LNCaP clone FGC (cell line): ENCODE measurements around the gene GPR68.
"Not testable (repeated sequence)": the region's sequence is repeated elsewhere in the genome, so short reads cannot be mapped to it uniquely, and the experiment has no call there.

ENCODE experiments used
- DNase-seq: peaks from one replicate; pipeline ENCODE4 v3.0.0-alpha.2; 2011; ENCODE audit warnings: low read depth
- H3K4me3 ChIP-seq: 2 replicates; pipeline ENCODE4 v1.5.1; 2011; ENCODE audit warnings: mild to moderate bottlenecking, low read depth, low read length, control low read depth
- TF ChIP-seq, protein P1 (sequence below): IDR thresholded peaks from 2 replicates; pipeline ENCODE4 v1.5.1; 2012; ENCODE audit warnings: mild to moderate bottlenecking; ENCODE audit not compliant: control insufficient read depth, insufficient read depth; ENCODE audit errors: extremely low read depth

Gene GPR68

DNA sequence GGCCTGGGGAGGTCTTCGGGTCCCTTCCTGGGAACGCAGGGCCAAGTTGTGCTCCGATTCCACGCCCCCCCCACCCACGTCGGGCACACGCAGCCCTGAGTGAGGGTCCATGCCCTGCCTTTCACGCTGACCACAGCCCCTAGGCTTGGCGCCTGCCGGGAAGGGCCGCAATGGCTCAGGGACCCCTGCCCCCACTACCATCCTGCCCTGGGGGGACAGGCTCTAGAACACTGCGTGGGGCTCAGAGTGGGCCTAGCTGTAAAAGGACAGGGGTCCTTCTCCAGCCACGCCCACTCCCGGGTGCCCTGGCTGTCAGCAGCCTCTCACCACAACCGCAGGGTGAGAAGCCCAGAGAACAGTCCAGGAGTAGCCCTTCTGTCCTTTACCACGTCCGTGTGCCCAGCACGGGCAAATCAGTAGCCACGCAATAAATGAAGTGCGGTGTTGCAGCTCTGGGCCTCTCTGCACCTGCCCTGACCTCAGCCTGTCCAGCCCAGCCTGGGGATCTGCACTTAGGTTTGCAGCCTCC is 9.4 kb upstream of the GPR68 start:
- TF ChIP-seq, protein P1, sequence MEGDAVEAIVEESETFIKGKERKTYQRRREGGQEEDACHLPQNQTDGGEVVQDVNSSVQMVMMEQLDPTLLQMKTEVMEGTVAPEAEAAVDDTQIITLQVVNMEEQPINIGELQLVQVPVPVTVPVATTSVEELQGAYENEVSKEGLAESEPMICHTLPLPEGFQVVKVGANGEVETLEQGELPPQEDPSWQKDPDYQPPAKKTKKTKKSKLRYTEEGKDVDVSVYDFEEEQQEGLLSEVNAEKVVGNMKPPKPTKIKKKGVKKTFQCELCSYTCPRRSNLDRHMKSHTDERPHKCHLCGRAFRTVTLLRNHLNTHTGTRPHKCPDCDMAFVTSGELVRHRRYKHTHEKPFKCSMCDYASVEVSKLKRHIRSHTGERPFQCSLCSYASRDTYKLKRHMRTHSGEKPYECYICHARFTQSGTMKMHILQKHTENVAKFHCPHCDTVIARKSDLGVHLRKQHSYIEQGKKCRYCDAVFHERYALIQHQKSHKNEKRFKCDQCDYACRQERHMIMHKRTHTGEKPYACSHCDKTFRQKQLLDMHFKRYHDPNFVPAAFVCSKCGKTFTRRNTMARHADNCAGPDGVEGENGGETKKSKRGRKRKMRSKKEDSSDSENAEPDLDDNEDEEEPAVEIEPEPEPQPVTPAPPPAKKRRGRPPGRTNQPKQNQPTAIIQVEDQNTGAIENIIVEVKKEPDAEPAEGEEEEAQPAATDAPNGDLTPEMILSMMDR = no peak
- no peak for DNase-seq
- peak overlapping the region; percentile 44 for H3K4me3 ChIP-seq

DNA sequence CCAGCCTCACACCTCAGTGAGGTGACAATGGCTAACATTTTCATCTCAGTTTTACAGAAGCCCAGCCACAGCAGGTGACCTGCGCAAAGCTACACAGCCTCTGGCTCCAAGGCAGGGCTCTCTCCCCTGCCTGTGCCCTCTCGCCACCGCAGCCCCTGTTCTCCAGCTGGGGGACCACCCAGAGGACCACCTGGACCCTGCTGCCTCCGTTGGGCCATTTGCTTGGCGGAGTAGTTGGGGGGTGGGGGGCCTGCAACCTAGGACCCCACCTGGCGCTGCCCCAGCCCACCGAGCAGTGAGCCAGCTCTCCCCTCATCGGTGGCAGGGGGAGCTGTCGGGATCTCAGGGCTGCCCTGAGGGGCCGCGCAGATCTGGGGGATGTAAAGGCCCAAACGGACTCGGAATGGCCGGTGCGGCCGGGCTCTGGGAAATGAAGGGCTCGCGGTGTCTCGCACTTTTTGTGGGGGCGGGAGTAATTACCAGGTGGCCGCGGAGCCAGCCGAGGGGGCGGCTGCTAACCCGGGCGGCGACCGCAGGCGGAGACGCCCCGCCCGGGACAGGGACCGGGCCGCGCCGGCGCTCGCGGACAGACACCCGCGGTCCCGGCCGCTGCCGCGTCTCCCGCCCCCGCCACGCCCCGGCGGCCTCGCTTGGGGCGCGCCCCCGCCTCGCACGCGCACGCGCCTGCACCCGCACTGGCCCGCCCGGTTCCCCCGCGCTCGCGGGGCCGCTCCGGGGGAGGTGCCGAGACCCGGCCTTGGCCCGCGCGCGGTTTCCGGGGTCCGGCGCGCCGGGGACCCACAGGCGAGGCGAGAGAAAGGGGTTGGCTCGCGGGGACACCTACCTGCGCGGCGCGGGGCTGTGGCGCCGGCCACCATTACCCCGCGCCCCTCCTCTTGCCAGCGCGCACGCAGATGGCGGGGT is 8.6 kb upstream of the GPR68 start:
- TF ChIP-seq, protein P1 = no peak
- no peak for DNase-seq

GRCh38 chr14:91250912-91251311 is 6.4 kb upstream of the GPR68 start:
- DNase-seq = no peak
- TF ChIP-seq, protein P1 = no peak
- H3K4me3 ChIP-seq = no peak overlapping the region

More for the DNA sequence above, 8.6 kb upstream of the GPR68 start:
- H3K4me3 ChIP-seq = peak overlapping the region; percentile 54

DNA sequence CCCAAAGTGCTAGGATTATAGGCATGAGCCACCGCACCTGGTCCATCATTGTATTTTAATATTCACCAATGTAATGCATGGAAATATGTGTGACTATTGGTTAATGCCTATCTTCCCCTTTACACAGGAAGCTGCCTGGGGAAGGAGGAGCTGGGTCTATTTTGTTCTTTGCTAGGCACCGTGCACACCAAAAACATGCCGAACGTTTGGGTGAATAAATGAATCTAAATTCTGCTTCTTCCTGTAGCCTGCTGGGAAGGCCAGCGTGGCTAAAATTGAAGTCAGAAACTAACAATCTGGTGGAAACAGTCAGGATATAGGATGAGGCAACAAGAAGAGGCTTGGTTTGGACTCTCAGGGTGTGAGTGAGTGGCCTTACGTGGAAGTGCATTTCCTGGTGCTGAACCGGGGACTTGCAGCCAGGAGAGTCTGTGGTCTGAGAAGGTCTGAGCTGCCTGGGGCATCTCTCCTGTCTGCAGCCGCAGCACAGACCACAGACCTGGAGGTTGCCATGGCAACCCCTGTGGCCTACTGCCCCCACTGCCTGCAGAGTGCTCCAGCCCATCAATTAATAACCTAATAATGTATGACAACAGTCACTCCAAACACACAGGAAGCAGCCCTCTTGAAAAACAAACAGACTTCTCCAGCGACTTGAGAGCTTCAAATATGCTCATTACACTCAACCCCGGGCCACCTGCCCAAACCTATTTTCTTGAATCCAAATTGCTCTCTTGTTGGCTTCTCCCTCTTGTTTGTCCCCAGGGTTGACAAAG is 5.5 kb upstream of the GPR68 start:
- H3K4me3 ChIP-seq = no peak overlapping the region
- DNase-seq = no peak
- TF ChIP-seq, protein P1 = no peak

DNA sequence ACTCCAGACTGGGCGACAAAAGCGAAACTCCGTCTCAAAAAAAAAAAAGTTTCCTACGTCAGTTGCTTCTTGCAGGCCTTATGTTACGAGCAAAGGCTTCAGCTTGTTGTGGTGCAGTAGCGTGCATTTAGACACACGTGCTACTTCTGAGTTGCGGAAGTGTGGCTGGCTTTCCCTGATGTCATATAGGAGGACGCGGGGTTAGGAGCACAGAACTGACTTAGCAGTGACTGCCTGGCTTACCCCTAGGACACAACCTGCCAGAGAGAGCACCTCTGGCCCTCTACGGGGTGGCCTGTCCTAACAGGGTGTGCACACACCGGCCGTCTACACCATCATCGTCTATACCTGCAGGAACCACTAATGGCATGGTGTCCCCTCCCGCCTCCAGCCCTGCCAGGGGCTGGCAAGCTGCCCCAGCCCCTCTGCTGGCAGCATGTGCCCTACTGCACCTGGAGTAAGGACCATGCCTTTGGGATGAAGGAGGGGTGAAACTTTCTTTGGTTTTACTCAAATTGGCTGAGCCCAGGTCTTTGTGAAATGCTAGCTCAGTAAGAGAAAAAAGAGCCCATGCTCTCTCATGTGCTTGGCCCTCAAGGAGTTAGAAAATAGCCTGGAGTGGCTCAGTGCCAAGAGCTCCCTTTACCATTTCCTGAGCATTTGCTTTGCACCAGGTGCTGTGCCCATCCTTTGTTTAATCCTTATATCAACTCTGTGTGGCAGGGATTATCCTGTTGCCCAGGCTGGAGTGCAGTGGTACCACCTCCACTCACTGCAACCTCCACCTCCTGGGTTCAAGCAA is 1.7 kb upstream of the GPR68 start:
- TF ChIP-seq, protein P1 = no peak
- no peak overlapping the region for H3K4me3 ChIP-seq
- no peak for DNase-seq

GRCh38 chr14:91245616-91246015 is 1.1 kb upstream of the GPR68 start:
- DNase-seq, H3K4me3 ChIP-seq: not testable (repeated sequence)

DNA sequence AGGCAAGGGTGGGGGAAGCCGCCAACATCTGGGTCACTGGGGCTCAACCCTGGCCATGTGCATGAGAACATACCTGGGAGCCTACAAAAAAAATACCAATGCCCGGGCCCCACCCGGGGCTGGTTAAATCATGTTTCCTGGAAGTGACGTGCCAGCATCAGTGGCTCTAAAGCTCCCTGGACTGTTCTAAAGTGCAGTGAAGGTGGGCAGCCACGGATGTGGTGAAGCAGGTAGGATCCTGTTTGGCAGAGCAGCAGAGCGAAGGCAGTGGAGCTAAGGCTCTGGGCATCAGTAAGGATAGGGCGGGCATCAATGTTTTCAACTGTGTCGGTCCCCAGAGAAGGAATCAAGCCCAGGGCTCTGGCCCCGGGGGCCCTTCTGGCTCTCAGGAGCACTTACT is 525 bp upstream of the GPR68 start:
- TF ChIP-seq, protein P1 = no peak
- no peak for DNase-seq
- H3K4me3 ChIP-seq = no peak overlapping the region
